Measurements from ENCODE around the gene TRERF1. TPM values are rescaled to one million over a fixed set of nuclear protein-coding genes. Genes with fewer than 3 reads are reported as not detected.

The TRERF1 gene
- polyA plus RNA-seq, 3 donors = 0.58 to 10.0 (median 2.0) TPM

- Mint-ChIP-seq H3K4me3 (no peak overlapping the region), H3K9me3 (no peaks in the 10 kb centered on the region), H3K36me3 (peaks cover 19 to 26% of the 10 kb centered on the region in 2 donors), H3K27ac (peak overlapping the region in 4 of 7 donors; percentile 66 to 89 (median 72)), H3K4me1 (peaks cover 38% of the 10 kb centered on the region), H3K27me3 (ENCODE audit: low read depth in 3 of 3) (peaks cover 0 to 3% (median 2%) of the 10 kb centered on the region in 3 donors)
- no peak for DNase-seq
- Histone ChIP-seq H3K9me3 (replicated peaks in 1 of 2; ENCODE audit: control insufficient read depth in 1 of 2, insufficient read depth in 1 of 2, low read length in 2 of 2) (no peaks in the 10 kb centered on the region), H3K36me3 (replicated peaks in 1 of 2; ENCODE audit: control insufficient read depth in 1 of 2, insufficient read depth in 2 of 2, low read length in 2 of 2) (peaks cover 0 to under 1% of the 10 kb centered on the region in 2 donors), H3K4me1 (ENCODE audit: control insufficient read depth in 1 of 2, insufficient read depth in 2 of 2, low read length in 2 of 2) (peaks cover 19 to 22% of the 10 kb centered on the region in 2 donors), H3K9ac (ENCODE audit: insufficient read depth, low read length, poor library complexity, severe bottlenecking) (peak overlapping the region; percentile 11), H3K27me3 (ENCODE audit: control insufficient read depth in 2 of 2, insufficient read depth in 2 of 2, low read length in 2 of 2) (no peaks in the 10 kb centered on the region), H3K4me3 (replicated peaks in 1 of 3; ENCODE audit: low read depth in 2 of 3, low read length in 3 of 3) (peak overlapping the region in 1 of 3 experiments; percentile 30), H2AFZ (ENCODE audit: insufficient read depth, low read depth, low read length, poor library complexity, severe bottlenecking) (no peak overlapping the region), H3K27ac (ENCODE audit: low read depth in 1 of 2, low read length in 2 of 2) (peak overlapping the region in 1 of 2 donors; percentile 74), H4K20me1 (ENCODE audit: insufficient read depth, low read length) (peaks cover 34% of the 10 kb centered on the region), H3K4me2 (replicated peaks; ENCODE audit: extremely low read depth, low read length, poor library complexity, severe bottlenecking) (peak overlapping the region; percentile 33), H3K79me2 (ENCODE audit: insufficient read depth, low read length) (peaks cover 98% of the 10 kb centered on the region)
- WGBS (ENCODE audit: insufficient coverage) = 86% methylated on average over 1 of the region's 2 CpGs
- no peak for TF ChIP-seq CTCF (IDR thresholded peaks at IDR 0.05)
- intact Hi-C loops (cut with micrococcal nuclease) = no loop called here
These were observed 23.9 kb downstream of the TRERF1 start for GRCh38 chr6:42427871-42428270.

GRCh38 chr6:42426191-42426590 is 25.5 kb downstream of the TRERF1 start:
- Histone ChIP-seq H3K4me3 (replicated peaks in 1 of 3; ENCODE audit: low read depth in 2 of 3, low read length in 3 of 3) (no peak overlapping the region), H3K4me2 (replicated peaks; ENCODE audit: extremely low read depth, low read length, poor library complexity, severe bottlenecking) (no peak overlapping the region), H3K9me3 (replicated peaks in 1 of 2; ENCODE audit: control insufficient read depth in 1 of 2, insufficient read depth in 1 of 2, low read length in 2 of 2) (no peaks in the 10 kb centered on the region), H3K27me3 (ENCODE audit: control insufficient read depth in 2 of 2, insufficient read depth in 2 of 2, low read length in 2 of 2) (no peaks in the 10 kb centered on the region), H3K27ac (ENCODE audit: low read depth in 1 of 2, low read length in 2 of 2) (peak overlapping the region in 1 of 2 donors; percentile 18), H3K79me2 (ENCODE audit: insufficient read depth, low read length) (peaks cover 98% of the 10 kb centered on the region), H3K36me3 (replicated peaks in 1 of 2; ENCODE audit: control insufficient read depth in 1 of 2, insufficient read depth in 2 of 2, low read length in 2 of 2) (no peaks in the 10 kb centered on the region), H4K20me1 (ENCODE audit: insufficient read depth, low read length) (peaks cover 24% of the 10 kb centered on the region), H2AFZ (ENCODE audit: insufficient read depth, low read depth, low read length, poor library complexity, severe bottlenecking) (no peak overlapping the region), H3K4me1 (ENCODE audit: control insufficient read depth in 1 of 2, insufficient read depth in 2 of 2, low read length in 2 of 2) (peaks cover 19 to 22% of the 10 kb centered on the region in 2 donors), H3K9ac (ENCODE audit: insufficient read depth, low read length, poor library complexity, severe bottlenecking) (no peak overlapping the region)
- no peak for DNase-seq
- Mint-ChIP-seq H3K36me3 (peaks cover 19 to 32% of the 10 kb centered on the region in 2 donors), H3K27ac (peak overlapping the region in 1 of 7 donors; percentile 79), H3K4me1 (peaks cover 34% of the 10 kb centered on the region), H3K27me3 (ENCODE audit: low read depth in 3 of 3) (peaks cover 0 to 3% (median 2%) of the 10 kb centered on the region in 3 donors), H3K9me3 (peaks cover 0 to 2% (median 0%) of the 10 kb centered on the region in 7 donors), H3K4me3 (no peak overlapping the region)
- intact Hi-C loops (cut with micrococcal nuclease) = no loop called here
- WGBS (ENCODE audit: insufficient coverage) = 86% methylated on average over 1 of the region's 2 CpGs
- TF ChIP-seq CTCF (IDR thresholded peaks at IDR 0.05) = no peak
